Stimulated activated CD4-positive, alpha-beta T cell treated with anti-CD3 and anti-CD28 coated beads, Interleukin-4, amount 100 ng/mL, for 1 hour (primary cell): ENCODE results near the gene GUCA2A.

Experiments
- DNase-seq: peaks from one replicate; pipeline ENCODE4 v3.0.0-alpha.2; 2020

The GUCA2A gene

GRCh38 chr1:42176902-42177519 lies 12.5 kb upstream of the GUCA2A start:
- DNase-seq = no peak

GRCh38 chr1:42175314-42176054 lies 10.9 kb upstream of the GUCA2A start:
- no peak for DNase-seq

GRCh38 chr1:42173961-42174735 lies 9.6 kb upstream of the GUCA2A start:
- no peak for DNase-seq

GRCh38 chr1:42173155-42173933 lies 8.8 kb upstream of the GUCA2A start:
- peak; percentile 67 for DNase-seq

DNA sequence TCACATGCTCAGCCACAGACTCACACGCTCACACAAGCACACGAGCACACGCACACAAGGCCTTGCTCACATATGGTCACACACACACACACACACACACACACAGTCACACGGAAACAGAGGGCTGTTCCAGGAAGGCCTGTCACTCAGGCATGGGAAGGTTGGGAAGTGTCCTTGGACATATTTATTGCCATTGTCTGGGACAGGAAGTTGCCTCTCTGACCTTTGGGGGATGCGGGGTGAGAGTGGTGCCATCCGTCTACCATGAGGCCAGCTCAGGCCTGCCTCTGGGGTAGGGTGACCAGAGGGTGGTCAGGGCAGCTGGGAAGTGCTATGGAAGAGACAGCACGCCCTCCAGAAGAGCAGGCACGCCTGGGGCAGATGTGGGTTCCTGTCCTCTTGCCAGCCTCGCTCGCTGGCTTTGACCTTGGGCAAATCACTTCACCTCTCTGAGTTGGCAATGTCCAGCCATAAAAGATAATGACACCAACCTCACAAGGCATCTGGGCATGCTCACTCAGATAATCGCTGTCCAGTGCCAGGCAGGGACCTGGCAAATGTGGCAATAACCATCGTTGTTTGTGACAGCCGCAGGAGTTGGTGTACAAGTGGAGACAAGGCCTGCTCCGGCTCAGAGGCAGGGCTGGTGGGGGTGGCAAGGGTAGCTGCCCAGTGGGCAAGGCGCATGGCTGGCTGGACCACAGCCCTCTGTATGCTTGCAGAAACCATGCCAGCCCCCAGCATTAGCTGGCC lies 8.0 kb upstream of the GUCA2A start:
- DNase-seq = no peak

DNA sequence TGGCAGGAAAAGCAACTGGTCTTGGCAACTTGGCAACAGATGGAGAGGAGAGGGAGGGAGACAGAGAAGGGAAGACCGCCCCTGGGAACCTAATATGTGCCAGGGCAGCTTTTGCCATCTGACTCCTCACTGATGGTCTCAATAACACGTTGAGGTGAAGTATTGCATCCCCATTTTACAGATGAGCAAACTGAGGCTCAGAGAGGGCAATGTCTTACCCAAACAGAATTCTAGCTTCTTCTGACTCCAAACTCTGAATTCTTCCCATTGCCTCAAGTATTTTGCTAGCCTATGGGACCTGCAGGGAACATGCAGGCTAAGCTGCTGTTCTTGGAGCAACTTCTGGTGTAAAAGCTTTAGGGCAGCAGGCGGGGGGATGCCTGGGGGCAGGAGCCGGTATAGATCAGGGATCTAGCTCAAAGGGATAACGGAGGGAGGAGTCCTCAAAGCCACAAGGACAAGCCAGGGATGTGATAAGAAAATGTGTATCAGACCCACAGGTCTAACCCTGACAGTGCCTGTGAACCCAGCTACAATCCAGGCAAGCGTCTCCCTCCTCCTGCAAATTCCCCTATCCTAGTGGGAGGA lies 7.2 kb upstream of the GUCA2A start:
- no peak for DNase-seq

DNA sequence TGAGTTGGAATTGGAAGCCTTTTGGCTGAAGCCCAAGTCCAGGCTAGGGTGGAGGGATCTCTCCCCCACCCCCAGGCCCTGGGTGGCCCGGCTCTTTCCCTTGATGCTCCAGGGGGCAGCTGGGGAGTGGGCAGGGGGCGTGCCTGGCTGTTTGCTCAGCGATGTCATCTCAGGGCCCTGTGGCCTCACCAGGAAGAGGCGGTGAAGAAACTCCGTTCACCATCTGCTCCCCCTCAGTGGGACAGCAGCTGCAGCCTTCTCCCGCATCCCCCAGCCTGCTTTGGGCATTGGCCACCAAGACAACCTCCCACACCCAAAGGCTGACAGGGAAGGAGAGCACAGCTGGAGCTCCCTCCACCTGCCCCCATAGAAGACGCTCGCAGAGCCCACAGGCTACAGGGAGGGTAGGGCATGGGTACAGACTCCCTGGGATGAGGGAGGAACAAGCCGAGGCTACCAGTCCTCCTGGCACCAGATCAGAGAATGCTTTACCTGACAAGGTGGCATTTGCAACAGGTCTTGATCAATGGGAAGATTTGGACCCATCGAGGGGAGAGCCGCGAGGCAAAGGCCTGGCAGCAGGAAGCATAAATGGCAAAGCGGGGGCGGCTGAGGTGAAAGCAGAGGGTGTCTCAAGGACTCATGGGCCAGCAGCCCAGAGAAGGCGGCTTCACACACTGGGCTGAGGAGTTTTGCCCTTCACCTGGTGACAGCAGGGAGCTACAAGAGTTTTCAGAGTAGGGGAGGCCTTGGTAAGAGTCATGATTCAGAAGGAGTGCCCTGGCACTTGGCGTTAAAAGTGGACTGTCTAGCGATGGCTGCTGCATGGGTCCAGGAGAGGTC lies 6.5 kb upstream of the GUCA2A start:
- no peak for DNase-seq

DNA sequence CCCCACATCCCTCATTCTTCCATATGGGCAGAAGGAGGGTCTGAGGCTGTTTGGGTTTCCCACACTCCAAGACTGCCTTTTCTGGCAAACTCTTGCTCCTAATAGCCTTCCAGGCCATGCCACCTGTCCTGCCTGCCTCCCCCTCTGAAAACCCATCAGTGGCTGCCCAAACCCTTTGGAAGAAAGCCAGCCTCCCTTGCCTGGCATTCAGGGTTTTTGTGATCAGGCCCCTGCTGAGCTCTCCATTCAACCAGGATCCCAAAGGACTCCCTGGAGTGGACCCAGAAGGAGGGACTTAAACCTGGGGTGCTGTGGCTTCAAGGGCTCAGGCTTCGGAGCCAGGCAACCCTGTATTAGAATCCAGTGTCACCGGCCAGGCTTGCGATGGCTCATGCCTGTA lies 4.2 kb upstream of the GUCA2A start:
- DNase-seq = no peak

GRCh38 chr1:42168391-42168670 lies 3.8 kb upstream of the GUCA2A start:
- no peak for DNase-seq

DNA sequence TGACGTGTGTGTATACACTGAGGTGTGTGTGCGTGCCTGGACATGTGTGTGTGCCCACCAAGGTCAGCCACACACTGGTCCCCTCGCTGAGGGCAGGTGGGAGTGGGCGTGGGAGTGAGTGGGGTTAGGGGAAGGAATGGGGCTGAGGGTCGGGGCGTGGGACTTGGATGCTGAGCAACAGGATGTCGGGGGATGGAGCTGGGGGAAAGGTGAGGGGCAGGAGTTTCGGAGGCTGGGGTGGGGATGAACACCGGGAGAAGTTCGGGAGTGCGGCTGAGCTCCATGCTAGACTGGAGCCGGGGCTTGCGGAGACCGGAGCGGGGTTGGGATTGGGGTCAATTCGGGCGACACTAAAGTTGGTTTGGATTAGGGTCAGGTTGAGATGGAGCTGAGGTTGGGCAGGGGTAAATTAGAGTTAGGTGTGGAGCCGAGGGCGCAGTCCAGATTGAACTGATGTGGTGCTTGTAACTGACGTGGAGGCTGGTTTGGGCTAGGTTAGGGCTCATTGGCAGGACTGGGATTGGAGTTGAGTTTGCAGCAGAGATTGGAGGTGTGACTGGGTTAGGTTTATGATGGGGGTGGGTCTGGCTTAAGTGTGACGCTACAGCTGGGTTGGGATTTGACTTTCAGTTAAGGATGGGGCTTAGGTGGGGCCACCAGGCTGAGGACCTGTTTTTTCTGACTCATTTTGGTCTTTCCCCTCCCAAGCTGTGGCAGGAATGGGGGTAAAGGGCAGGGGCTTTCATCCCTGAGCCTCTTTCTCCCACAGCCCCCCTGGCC lies 3.3 kb upstream of the GUCA2A start:
- no peak for DNase-seq

DNA sequence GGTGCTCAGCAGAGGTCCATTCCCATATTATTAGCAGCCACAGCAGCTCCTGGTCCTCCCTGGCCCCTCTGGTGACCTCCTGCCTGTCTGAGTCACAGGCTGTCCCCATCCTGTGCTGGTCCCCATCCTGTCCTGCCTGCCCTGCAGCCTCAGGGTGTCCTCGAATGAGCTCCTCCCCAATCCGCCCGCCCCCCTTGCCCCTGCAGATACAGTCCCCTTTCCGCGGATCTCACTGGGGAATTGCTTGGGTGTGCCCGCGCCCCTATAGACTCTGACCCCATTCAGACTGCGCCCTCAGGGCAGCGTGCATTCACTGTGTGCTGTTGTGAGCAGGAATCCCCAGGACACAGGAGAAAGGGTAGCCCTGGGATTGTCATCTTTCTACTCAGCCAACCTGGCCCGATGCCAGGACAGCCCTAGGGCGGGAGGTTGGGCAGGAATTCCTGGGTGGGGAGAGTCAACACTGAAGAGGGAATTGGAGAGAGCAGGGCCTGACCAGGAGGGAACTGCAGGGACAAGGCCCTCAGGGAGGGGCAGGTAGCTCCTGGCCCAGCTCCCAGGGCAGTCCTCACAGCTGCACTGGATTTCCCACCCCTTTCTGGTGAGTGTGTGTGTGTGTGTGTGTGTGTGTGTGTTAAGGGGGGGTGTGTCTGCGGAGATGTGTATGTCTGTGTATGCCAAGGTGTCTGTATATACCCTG lies 1.1 kb upstream of the GUCA2A start:
- no peak for DNase-seq

- no peak for DNase-seq
Measured at GRCh38 chr1:42163536-42164503, 725 bp downstream of the GUCA2A start.

DNA sequence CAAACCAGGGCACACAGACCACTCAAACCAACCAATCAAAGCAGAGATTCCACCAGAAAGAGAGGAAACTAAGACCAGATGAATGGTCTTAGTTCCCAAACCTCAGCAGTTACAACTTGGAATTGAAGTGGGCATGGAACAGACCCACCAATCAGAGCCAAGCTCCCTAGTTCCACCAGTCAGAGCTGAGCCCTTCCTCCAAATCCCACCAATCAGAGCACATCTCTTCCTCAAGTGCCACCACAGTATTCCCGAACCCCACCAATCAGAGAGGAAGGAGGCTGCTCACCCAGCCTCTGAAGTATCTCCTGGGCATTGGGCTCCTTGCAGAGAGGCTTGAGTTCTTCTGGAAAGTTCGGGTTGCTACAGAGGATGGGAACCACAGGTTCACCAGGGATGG lies 1.4 kb downstream of the GUCA2A start:
- no peak for DNase-seq

DNA sequence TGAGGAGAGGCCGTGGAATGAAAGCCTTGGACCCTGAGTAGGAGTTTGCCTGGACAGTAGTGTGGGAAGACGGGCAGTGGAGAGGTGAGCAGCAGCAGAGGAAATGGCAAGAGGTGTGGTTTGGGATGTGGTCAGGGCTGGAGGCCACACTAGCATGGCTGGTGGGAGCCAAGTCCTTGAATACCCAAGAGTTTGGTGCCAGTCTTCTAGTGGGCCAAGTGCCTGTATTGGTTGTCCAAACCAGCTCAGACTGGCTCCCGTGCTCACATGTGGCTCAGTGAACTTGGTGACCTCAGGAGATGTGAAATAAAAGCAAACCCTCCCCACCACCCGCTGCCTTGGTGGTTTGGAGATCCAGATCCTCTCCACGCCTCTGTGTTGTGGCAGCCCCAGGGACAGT lies 2.4 kb downstream of the GUCA2A start:
- no peak for DNase-seq

- no peak for DNase-seq
Measured at GRCh38 chr1:42158189-42158588, 6.4 kb downstream of the GUCA2A start.

DNA sequence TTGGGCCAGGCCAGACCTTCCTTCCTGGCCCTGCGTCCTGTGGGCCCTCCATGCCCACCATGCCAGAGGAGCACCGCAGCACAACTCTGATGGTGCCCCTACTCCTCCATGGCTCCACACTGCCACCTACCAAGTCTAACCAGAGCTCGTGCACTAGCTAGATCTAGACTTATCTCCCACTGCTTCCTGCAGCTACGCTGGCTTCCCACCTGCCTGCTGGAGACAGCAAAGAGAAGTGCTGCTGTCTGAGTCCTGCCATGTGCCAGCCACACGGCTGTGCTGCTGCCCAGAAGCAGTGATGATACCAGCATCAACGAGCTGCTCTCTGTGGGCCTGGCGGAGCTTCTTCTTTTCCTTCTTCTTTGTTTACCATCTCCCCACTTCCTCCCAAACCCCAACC lies 6.9 kb downstream of the GUCA2A start:
- no peak for DNase-seq

DNA sequence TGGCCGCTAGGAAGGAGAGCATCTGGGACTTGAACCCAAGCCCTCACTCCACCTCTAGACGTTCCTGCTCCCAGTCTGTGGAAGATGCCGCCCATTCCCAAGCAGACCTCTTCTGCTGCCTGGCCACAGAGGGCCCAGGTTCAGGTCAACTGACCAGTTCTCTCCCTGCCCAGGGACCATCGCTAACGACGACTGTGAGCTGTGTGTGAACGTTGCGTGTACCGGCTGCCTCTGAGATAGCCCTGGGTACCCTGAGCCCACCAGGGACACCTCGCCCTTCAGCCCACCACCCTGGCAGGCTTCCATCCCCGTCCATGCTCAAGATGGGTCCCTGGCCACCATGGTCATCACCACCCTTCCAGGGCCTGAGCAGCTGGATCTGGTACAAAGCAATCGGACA lies 9.2 kb downstream of the GUCA2A start:
- no peak for DNase-seq

- no peak for DNase-seq
Measured at GRCh38 chr1:42154685-42155084, 9.9 kb downstream of the GUCA2A start.

- no peak for DNase-seq
Measured at GRCh38 chr1:42153624-42154023, 10.9 kb downstream of the GUCA2A start.
